ENCODE results near the gene ZNF445. TPM values are rescaled to one million over a fixed set of nuclear protein-coding genes. Genes with fewer than 3 reads are reported as not detected.

ZNF445 gene
- total and polyA plus RNA-seq, 2 of the 8 experiments (the other 6 are each of a cell fraction or from before 2014, with no cell fraction given) = 3.3 to 26.3 TPM

DNA sequence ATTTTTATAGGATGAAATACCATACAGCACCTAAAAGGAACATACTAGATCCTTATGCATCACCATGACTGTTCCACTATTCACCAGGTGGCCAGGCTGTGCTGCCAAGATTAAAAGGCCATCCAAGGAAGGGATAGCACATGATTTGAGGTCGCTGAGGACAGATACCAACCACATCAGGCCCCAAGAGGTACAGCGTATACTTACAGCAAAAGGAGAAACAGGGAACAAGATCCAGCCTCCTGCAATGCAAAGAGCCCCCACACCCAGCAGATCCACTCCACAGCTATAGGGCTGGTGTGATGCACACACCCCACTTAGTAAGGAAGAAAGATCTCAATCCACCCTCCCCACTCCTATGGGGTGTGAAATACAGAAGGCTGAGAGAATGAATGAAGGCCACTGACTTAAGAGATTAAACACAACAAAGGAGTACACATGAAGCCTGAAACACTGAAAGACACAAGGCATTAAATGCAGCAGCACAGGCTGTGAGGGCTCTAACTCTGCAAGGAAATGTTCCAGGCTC is 32.0 kb upstream of the ZNF445 start (continued):
- no peak for TF ChIP-seq CHD7 (IDR thresholded peaks at IDR 0.05; ENCODE audit: insufficient replicate concordance, low read length)
- no peak for TF ChIP-seq YY1 (IDR thresholded peaks at IDR 0.05; ENCODE audit: low read depth, low read length)
- no peak for TF ChIP-seq JUND (IDR thresholded peaks at IDR 0.05; ENCODE audit: low read length)
- TF ChIP-seq GABPA (IDR thresholded peaks at IDR 0.05; ENCODE audit: borderline replicate concordance, insufficient read depth, low read length) = no peak
- no peak for TF ChIP-seq EZH2 (IDR thresholded peaks at IDR 0.05; ENCODE audit: low read depth, low read length, severe bottlenecking)
- no peak for TF ChIP-seq NRF1 (IDR thresholded peaks at IDR 0.05; ENCODE audit: low read depth, low read length)
